IMR-90 (cell line): Measurements from ENCODE around the gene GATA6.

Source experiments
- CHD1 ChIP-seq: IDR thresholded peaks from 2 replicates; pipeline ENCODE4 v1.6.1; 2012; ENCODE audit warnings: low read depth, low read length, improper control_type of control experiment
- MAFK ChIP-seq: IDR thresholded peaks from 2 replicates; pipeline ENCODE4 v1.6.1; 2012; ENCODE audit warnings: low read depth, low read length, improper control_type of control experiment
- MAZ ChIP-seq: IDR thresholded peaks from 2 replicates; pipeline ENCODE4 v1.6.1; 2012; ENCODE audit warnings: low read depth, mild to moderate bottlenecking, low read length, improper control_type of control experiment, moderate library complexity, borderline replicate concordance
- MXI1 ChIP-seq: IDR thresholded peaks from 2 replicates; pipeline ENCODE4 v1.6.1; 2012; ENCODE audit warnings: low read depth, mild to moderate bottlenecking, low read length, moderate library complexity, borderline replicate concordance
- POLR2A ChIP-seq: IDR thresholded peaks from 2 replicates; pipeline ENCODE4 v1.6.1; 2012; ENCODE audit warnings: mild to moderate bottlenecking, low read depth, low read length
- RAD21 ChIP-seq: IDR thresholded peaks from 2 replicates; pipeline ENCODE4 v1.6.1; 2012; ENCODE audit warnings: low read length, improper control_type of control experiment
- RCOR1 ChIP-seq: IDR thresholded peaks from 2 replicates; pipeline ENCODE4 v1.6.1; 2012; ENCODE audit warnings: mild to moderate bottlenecking, low read length, improper control_type of control experiment; ENCODE audit not compliant: insufficient replicate concordance
- RFX5 ChIP-seq: IDR thresholded peaks from 2 replicates; pipeline ENCODE4 v1.8.0; 2012; ENCODE audit warnings: low read depth, mild to moderate bottlenecking, low read length, moderate library complexity
- SMC3 ChIP-seq: fragments of 150-350 bp; IDR thresholded peaks from 2 replicates; pipeline ENCODE4 v1.6.1; 2016; ENCODE audit warnings: low read depth, mild to moderate bottlenecking, antibody characterized with exemption, low read length, moderate library complexity
- TF ChIP-seq, protein P1 (sequence below): conservative IDR thresholded peaks from 2 replicates; pipeline ENCODE4 v1.5.1; 2012; ENCODE audit warnings: mild to moderate bottlenecking, low read depth, low read length, improper control_type of control experiment

DNA sequence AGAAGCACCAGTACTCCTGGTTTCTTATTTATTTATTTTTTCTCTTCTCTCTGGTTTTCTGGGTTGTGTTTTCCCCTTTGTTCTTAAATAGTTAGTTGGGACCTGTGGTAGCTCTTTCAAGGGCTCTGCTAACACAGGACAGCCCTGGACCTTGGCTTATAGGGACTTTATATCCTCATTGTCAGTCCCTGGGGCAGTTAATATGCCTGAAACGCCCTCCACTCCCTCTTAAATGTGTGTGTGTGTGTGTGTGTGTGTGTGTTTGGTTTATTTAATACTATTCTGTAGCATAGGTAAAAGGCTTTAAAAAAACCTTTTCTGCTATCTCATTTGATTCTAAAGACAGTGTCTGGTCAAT is 54.6 kb downstream of the GATA6 start:
- TF ChIP-seq, protein P1, sequence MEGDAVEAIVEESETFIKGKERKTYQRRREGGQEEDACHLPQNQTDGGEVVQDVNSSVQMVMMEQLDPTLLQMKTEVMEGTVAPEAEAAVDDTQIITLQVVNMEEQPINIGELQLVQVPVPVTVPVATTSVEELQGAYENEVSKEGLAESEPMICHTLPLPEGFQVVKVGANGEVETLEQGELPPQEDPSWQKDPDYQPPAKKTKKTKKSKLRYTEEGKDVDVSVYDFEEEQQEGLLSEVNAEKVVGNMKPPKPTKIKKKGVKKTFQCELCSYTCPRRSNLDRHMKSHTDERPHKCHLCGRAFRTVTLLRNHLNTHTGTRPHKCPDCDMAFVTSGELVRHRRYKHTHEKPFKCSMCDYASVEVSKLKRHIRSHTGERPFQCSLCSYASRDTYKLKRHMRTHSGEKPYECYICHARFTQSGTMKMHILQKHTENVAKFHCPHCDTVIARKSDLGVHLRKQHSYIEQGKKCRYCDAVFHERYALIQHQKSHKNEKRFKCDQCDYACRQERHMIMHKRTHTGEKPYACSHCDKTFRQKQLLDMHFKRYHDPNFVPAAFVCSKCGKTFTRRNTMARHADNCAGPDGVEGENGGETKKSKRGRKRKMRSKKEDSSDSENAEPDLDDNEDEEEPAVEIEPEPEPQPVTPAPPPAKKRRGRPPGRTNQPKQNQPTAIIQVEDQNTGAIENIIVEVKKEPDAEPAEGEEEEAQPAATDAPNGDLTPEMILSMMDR, result no peak
- no peak for TF ChIP-seq RAD21
- TF ChIP-seq POLR2A, result no peak
- TF ChIP-seq RCOR1, result no peak
- no peak for TF ChIP-seq MXI1
- no peak for TF ChIP-seq MAFK
- no peak for TF ChIP-seq RFX5
- no peak for TF ChIP-seq CHD1
- TF ChIP-seq SMC3, result no peak
- no peak for TF ChIP-seq MAZ
